Glomerular visceral epithelial cell (primary cell): ENCODE results near the gene NAMPT.

ENCODE experiments used
- DNase-seq: peaks from one replicate; pipeline ENCODE4 v3.0.0-alpha.2; 2016; ENCODE audit errors: extremely low spot score

Gene NAMPT

DNA sequence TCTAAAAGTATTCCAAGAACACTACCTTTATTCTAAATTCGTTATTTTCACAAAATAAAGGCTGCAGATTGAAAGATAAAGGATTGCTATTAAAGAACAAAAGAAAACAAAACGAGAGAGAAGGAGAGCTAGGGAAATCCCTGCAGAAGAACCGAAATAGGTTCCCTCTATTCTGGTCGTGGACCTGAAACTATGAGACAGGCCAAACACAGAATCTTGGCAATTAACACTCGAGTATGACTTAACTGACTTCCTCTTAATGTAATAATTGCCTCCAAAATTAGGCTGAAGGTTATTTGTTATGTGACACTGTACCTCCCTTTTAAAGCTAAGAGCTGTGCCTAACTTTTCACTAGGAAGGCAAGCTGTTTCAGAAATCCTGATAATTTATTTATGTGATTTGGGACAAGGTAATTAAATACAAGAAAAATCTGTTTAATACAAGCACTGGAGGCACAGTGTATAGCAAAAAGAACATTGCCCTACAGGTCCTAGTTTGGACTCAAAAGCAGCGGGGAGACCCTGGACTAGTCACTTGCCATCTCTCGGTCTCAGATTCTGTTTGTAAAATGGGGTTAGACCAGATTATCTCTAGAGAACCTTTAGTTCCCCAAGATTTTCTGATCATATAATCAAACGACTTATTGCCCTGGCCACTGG lies 11.6 kb downstream of the NAMPT start:
- DNase-seq, result no peak

DNA sequence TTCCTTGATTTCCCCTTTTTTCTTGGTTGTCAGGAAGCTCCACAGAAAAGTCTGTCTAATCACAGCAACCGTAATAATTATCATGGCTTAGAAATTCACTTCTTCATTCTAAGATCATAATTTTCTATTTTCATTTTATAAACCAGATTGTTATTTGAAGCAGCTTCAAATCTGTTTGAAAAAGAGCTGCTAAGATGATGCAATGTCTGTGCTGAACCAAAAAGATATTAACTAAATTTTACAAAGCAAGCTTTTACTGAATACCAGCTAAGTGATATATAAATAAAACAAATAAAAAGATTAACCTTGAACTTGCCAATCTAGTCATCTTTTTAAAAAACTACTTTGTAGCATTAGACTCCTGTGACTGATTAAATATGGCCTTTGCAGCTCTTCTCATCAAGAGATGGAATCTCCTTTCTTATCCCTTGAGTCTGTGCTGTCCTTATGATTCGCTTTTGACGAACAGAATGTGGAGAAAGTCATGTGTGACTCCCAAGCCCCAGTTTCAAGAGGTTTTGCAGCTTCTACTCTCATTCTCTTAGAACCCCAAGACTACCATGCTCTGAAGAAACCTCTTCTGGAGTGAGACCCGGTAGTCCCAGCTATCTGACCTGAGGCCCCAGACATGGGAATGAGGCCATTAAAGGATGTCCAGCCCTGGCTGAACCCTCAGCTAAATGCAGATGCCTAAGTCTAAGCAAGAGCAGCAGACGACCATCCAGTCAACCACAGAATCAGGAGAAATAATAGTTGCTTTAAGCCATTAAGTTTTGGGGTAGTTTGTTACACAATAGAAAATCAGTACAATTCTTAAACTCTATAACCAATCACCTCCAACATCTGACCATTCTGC lies 14.4 kb downstream of the NAMPT start:
- DNase-seq, result no peak

DNA sequence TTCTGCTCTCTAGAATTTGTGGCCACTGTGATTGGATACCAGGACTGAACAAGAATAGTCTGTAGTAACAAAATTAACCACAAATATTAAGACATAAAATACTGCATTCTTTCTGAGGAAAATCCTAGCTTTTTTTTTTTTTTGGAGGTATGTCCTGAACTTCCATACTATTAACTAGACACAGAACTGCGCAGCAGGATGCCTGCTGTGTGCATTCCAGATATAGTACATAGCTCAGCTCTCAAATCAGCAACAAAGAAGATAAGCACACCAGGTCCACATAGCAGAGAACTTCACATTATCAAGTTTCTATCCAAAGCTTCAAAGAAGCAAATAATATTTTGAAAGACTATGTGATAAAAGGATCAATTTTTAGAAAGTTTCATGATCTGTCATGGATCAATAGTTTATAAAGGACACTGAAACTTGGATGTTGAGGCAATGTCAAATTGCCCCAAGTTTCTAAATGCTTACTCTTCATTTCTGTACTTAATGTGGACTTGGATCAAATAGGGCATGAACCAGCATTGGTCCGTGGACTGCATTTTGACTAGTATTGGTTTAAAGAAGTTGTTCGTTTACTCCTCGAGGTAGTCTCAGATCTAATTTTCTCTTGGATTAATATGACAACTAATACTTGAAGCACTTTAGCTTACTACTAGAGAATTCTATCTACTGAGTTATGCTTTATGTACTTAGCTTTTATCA lies 15.4 kb downstream of the NAMPT start:
- DNase-seq, result no peak

DNA sequence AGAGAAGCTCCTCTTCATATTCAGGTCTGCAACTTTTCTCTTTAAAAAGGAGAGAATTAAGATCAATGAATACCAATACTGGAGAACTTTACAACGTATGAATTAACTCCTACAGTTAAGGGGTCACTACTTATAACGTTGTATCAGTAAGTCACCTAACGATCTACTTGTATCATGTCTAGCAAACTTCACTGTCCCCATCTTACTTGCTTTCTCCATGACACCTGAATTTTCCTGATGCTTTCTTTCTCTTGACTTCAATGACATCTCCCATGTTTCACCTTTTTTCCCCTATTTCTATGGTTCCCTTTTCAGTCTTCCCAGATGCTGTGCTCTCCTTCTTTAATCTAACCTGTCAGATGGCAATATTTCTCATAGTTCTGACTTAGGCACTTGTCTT lies 19.6 kb downstream of the NAMPT start:
- DNase-seq, result no peak

DNA sequence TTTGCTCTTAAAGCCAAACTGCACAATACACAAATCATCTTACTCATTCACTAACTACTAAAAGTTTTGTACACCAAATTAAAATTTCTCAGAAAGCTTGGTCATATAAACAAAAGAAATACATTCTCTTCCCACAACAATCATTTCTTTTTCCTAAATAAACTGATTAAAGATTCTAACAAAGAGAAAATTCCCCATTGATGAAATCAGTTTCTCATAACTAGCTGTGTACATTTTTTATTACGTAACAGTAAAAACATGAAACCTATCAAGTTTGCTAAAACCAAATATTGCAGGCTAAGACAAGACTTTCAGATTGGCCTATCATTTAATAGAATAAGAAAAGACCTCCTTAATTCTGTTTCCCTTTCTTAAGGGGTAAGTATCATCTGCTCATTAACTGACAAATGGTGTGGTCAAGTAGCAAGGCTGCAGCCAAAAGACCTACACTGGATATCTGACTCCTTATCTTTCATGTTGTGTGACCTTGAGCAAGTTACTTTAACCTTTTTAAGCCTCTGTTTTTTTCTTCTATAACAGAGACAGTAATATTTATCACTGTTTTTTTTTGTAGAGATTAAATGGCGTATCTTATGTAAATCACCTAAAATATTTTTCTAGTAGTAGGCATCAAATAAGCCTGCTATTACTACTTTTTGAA lies 22.4 kb downstream of the NAMPT start:
- no peak for DNase-seq

DNA sequence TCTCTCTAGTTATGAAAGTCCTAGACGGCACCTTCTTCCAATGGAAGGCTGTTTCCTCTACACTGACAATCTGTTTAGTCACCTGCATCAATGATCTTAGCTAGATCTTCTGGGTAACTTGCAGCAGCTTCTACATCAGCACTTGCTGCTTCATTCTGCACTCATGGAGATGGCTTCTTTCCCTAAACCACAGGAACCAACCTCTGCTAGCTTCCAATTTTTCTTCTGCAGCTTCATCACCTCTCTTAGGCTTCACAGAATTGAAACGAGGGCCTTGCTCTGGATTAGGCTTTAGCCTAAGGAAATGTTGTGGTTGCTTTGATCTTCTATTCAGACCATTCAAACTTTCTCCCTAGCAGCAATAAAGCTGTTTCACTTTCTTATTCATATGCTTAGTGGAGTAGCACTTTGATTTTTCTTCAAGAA lies 24.6 kb downstream of the NAMPT start:
- no peak for DNase-seq

DNA sequence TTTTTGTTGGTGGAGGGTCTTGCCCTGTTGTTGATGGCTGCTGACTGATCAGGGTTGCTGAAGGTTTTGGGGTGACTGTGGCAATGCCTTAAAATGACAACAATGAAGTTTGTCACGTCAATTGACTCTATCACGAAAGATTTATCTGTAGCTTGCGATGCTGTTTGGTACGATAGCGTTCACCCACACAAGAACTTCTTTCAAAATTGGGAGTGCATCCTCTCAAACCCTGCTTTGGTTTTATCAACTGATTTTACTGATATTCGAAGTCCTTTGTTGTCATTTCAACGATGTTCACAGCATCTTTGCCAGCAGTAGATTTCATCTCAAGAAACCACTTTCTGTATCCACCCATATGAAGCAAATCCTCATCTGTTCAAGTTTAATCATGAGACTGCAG lies 26.0 kb downstream of the NAMPT start:
- no peak for DNase-seq

DNA sequence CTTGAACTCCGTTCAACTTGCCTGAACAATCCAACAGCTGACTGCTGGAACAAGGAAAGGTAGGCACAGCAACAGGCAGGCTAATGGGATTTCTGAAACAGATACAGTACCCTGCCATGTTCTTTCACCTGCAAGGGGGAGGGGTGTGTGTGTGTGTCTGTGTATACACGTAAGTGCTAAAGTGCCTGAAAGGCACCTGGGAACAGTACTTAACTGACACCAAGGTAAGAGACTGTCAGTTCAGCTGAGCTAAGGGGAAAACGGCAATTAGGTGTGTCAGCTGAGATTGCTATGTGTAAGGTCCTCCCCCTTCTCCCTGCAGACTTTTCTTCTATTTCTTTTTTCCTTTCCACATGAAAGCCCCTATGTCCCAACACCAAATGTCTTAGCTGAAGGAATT lies 27.0 kb downstream of the NAMPT start:
- no peak for DNase-seq

DNA sequence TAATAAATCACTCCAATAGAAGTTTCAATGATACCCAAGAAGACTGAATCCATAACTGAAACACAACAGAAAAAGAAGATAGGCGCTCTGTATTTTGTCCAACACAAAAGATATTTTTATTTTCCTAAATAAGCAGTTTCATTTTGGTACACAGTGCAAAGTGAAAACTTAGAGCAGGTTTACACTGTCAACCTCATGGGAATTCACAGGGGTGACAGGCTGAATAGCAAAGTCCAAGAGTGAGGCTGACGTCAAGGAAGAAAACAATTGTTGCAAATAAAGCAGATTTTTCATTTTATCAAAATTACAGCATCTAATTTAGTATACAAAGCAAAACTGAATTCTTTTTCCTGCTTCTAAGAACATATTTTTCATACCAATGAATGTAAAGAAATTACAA lies 28.6 kb downstream of the NAMPT start:
- DNase-seq, result no peak

DNA sequence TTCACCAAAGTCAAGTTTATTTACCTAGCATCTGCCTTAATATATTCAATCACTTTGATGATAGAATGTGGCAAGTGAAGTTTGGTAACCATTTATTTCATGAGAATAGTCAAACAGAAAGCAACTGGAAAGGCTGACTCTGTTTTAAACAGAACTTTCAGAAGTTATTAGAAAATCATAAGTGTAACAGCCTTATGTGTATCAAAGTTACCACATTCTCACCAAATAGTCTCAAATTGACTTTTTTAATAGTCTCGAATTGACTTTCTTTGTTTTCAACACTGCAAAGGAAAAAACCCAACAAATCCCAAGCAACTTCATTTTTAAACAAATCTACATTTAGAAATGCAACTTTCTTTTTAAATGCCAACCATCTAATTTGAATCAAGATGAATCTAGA lies 29.5 kb downstream of the NAMPT start:
- no peak for DNase-seq

DNA sequence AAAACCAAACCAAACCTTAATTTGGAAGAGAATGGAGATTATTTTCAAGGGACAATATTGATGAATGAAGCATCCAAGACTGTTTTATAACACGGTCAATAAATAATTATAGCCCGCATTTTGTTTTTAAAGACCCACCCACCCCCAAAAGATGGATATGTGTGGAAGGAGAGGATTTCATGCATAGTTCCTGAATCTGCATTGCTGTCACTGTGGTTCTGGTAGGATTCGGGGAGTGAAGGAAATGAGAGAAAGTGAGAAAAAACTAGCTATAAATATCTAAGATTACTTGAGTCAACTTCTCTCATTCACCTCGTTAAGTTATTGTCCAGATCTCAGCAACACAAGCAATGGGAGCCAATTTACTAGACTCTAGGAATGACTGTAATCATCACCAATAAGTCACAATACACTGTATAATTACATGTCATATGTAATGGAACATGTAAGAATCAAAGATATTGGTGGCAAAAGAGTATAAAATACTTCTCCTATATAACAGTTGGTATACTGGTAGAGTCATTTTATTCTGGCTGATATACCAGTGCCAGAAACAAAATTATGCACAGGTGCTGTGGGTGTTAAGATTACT lies 30.2 kb downstream of the NAMPT start:
- no peak for DNase-seq

DNA sequence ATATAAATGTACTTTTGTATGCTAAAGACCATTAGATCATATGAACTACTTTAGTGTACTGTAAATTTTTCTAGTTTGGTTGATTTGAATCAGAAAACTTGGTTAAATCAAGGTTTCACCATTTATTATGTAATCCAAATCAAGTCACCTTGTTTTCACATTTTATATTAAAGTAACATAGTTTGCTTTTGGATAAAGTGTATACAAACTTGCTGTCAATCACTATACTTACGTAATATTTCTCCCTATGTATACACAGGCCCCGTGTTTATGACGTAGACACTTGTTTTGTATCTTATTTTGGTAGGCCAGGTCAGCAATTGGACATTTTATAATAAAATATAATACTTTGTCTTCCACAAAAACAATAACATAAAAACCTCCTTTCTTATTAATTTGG lies 32.2 kb downstream of the NAMPT start:
- DNase-seq, result no peak

DNA sequence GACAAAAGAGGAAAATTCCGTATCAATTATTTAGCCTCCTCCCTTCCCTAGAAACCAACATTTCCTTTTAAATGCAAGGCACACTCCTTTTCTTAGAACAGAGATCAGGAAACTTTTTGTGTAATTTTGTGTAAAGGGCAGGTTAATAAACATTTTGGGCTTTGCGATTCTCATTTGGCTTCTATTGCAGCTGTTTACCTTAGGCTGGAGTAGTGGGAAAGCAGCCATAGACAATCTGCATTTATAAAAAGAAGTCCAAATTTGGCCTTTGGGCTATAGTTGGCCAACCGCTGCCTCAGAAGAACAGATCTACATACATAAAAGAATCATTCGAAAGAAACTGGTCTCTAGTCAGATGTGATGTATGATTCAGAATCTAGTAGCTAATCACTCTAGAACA lies 35.3 kb downstream of the NAMPT start:
- no peak for DNase-seq

DNA sequence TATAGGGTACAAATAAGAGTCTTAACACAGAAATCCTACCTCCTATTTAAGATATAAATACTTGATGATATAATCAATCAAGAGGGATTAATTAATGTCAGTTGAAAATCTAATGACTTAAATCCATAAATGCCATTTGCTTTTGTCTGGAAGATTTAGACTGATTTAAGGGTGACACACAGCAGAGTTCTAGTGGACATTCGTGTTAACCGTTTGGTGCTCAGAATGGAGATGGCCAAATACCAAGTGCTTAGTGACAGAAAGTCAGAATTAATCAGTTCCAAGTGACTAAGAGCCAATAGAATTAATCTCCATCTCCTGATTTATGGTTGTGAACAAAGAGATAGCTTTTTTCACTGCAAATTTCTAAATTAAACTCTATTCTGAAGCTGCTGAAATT lies 36.2 kb downstream of the NAMPT start:
- DNase-seq, result no peak

DNA sequence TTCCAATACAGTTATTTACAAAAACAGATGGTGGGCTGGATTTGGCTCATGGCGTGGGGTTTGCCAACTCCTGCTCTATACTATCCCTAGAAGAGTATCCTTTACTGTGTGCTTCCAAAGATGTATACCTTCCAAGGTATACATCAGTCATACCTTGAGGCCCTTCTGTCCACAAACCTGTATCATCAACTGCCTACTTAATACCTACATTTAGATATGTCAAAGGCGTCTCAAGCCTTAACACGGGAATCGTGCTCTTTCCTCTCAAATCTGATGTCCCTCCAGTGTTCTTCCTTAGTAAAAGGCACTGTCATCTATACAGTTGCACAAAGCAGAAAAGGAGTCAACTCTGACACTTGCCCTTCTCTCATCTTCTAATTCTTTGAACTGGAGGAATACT lies 36.9 kb downstream of the NAMPT start:
- DNase-seq, result no peak

DNA sequence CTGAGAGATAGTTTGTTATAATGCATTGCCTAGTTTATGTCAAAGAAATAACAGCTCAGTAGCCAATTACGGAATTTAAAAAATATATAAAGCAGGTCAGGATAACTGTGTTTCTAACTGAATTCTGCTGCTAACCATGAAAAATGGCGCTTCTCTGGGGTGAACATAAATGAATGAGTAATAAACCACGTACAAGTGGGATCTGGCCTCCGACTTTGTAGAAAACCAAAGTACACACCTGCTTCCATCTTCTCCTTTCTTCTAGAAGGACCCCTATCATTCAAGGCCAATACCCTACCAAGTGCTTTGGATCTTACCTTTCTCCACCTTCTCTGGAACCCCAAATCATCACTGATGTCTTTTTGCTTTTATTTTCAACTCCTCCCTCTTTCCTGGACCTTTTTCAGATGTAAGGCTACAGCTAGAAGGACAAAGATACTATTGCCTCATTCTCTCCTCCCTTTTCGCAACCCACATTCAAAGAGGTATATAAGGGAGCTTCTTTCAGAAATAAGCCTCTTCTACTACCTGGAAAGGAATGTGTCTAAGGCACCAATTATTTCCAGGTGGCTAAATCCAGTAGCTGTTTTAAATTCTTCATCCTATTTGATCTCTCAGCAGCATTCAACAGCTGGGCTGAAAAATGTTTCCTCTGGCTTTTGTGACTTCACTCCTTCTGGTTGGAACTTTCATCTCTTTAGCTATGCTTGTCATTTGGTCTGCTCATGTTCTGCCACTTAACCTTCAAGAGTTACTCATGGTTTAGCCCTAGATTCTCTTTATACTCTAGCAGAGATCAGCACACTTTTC lies 37.7 kb downstream of the NAMPT start:
- DNase-seq, result no peak

DNA sequence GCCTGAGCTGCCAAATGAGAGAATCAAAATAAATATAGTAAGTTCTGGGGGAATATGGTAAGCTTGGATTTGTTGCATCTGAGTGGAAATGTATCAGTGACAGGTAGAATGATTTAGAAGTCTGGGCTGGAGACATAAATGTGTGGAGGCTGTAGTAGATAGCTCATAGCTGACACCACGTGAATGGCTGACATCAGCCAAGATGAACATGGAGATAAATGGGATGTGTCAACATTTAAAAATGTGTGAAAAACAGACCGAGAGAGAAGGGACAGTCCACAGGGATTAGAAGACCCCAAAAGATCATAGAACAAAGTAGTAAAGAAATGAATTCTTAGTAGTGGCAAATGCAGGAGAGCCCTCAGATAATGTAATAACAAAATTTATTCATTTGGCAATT lies 40.9 kb downstream of the NAMPT start:
- DNase-seq, result no peak

DNA sequence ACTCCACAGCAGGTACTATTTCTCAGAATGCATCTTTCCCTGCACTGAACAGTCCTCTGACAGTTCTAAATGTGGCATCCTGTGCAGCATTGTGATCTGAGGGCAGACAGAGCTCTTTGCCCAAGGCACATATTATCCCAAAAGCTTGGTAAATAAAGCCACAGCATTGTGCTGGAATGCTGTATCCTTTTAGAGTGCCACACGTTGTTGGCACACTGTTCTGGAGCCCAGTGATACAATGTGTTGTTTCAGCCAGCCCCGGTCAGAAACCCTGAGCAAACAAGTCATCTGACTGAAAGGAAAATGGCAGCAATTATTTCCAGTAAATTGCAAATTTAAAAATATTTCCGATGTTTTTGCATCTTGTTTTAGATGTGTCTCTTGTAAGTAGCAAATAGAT lies 45.4 kb downstream of the NAMPT start:
- no peak for DNase-seq

DNA sequence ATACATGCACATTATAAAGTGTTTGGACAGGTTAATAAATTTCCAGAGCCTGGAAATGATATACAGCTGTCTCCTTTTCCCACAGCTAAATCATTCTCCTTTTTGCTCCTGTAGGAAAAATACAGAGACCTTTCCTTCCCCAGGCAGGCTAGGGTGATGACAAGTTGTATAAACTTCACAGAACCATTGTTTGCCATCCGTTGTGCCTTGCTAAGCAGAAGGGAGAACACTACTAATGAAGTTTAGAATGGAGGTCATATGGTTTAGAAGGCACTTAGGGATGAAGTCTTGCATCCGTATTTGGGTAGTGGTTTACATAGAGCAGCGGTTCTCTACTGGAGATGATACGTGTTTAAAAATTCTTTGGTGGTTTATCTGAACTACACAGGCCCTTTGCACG lies 46.0 kb downstream of the NAMPT start:
- no peak for DNase-seq

DNA sequence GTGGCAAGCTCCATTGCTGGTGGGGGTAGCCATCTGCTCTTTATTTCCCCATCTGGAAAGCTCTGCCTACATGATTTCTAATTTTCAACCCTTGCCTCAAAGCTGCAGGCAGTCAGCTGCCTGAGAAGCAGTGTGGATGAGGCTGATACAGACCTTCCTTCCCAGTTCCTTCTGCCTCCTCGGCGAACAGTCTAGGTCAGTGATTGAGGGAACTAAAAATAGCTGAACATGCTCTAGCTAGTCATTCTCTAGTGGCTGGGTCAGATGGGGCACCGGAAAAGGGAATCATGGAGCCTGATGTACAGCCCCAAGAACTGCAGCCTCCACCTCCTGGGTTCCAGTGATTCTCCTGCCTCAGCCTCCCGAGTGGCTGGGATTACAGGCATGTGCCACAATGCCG lies 48.7 kb downstream of the NAMPT start:
- DNase-seq, result no peak

DNA sequence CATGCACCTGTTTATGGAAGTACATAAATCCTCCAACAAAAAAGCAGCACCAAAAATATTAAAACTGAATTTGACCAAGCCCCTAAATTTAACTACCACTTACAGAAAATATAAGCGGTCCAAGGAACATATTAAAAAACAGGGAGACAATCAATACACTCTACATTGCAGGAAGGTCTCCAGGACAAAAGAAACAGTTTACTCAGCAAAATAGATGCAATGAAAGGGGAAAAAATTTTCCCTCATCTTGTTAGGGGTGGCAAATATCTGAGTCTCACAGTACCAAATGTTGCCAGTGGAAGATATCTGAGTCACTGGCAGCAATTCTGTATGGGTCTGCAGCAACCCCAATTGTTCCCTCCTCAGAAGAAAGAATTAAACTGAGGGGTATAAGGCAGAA lies 50.4 kb downstream of the NAMPT start:
- DNase-seq, result no peak
